ES-I3 (cell line): ENCODE results near the gene FOXD4L5.
"Not testable (repeated sequence)": the region's sequence is repeated elsewhere in the genome, so short reads cannot be mapped to it uniquely, and the experiment has no call there.

Source experiments
- H3K36me3 ChIP-seq: 2 replicates; pipeline ENCODE4 v1.6.1; 2013; ENCODE audit warnings: mild to moderate bottlenecking, low read length, control low read depth, moderate library complexity; ENCODE audit not compliant: insufficient read depth
- H3K4me1 ChIP-seq: 2 replicates; pipeline ENCODE4 v1.6.1; 2013; ENCODE audit warnings: mild to moderate bottlenecking, control low read depth, low read length; ENCODE audit not compliant: insufficient read depth
- H3K9ac ChIP-seq: 2 replicates; pipeline ENCODE4 v1.6.1; 2013; ENCODE audit warnings: low read depth, mild to moderate bottlenecking, low read length, moderate library complexity
- H3K9me3 ChIP-seq: 2 replicates; pipeline ENCODE4 v1.6.1; 2013; ENCODE audit warnings: mild to moderate bottlenecking, low read length, moderate library complexity; ENCODE audit not compliant: control insufficient read depth, insufficient read depth

The FOXD4L5 gene

GRCh38 chr9:65285109-65285508 lies at the start of gene FOXD4L5:
Gene FOXD4L5 (minus strand): TSS chr9:65285209. CDS start chr9:65284377, 832 bp downstream.
- H3K9ac ChIP-seq, H3K9me3 ChIP-seq, H3K36me3 ChIP-seq, H3K4me1 ChIP-seq: not testable (repeated sequence)

GRCh38 chr9:65283943-65284342 lies 1.1 kb downstream of the FOXD4L5 start:
- H3K9me3 ChIP-seq, H3K36me3 ChIP-seq, H3K4me1 ChIP-seq, H3K9ac ChIP-seq: not testable (repeated sequence)

GRCh38 chr9:65282976-65283375 lies 2.0 kb downstream of the FOXD4L5 start:
- H3K36me3 ChIP-seq, H3K9ac ChIP-seq, H3K9me3 ChIP-seq, H3K4me1 ChIP-seq: not testable (repeated sequence)
